ENCODE results near the gene RABGAP1L. TPM values are rescaled to one million over a fixed set of nuclear protein-coding genes. Genes with fewer than 3 reads are reported as not detected.

RABGAP1L gene
- total and polyA plus RNA-seq, 2 of the 4 experiments (the other 2 are of a cell fraction): 7.9 to 26.7 TPM

GRCh38 chr1:174408146-174408545 lies 248.8 kb downstream of the RABGAP1L start:
- intact Hi-C loops (cut with micrococcal nuclease) (no loop called here), dilution Hi-C loops (cut with HindIII; ENCODE audit: low sequenced_read_pairs, unreplicated experiment) (no loop called here), in situ Hi-C loops (cut with MboI; ENCODE audit: low sequenced_read_pairs) (no loop called here)
- Histone ChIP-seq H3K9me3 (ENCODE audit: control insufficient read depth, insufficient read depth, low read length) (no peaks in the 10 kb centered on the region), H3K79me1 (ENCODE audit: low read depth in 1 of 2, low read length in 2 of 2) (no peaks in the 10 kb centered on the region; a peak in 2 of 4 replicates), H3K36me3 (ENCODE audit: control insufficient read depth, insufficient read depth, low read length) (no peaks in the 10 kb centered on the region), H3K4me1 (ENCODE audit: control insufficient read depth, insufficient read depth, low read length) (no peaks in the 10 kb centered on the region), H4K91ac (ENCODE audit: insufficient read depth, low read depth, low read length) (no peak overlapping the region), H2AK5ac (ENCODE audit: low read depth, low read length) (no peak overlapping the region), H3K9ac (ENCODE audit: low read depth, low read length) (no peak overlapping the region), H2AFZ (replicated peaks; ENCODE audit: low read length, poor library complexity) (no peak overlapping the region), H3K27me3 (ENCODE audit: control insufficient read depth, insufficient read depth, low read length) (no peaks in the 10 kb centered on the region), H3K4ac (ENCODE audit: low read depth, low read length) (no peak overlapping the region), H2BK120ac (ENCODE audit: low read depth, low read length) (no peak overlapping the region), H3K23ac (ENCODE audit: low read depth, low read length) (no peak overlapping the region), H3K27ac (ENCODE audit: insufficient read depth, low read length) (no peak overlapping the region), H3K56ac (ENCODE audit: extremely low read depth, insufficient read depth, low read length) (no peak overlapping the region), H3K9me1 (ENCODE audit: insufficient read depth, low read length) (no peaks in the 10 kb centered on the region), H3K4me3 (ENCODE audit: insufficient read depth, low read depth, low read length) (no peak overlapping the region), H3K4me2 (ENCODE audit: low read depth, low read length) (no peak overlapping the region), H4K5ac (ENCODE audit: low read depth, low read length) (no peak overlapping the region), H4K20me1 (ENCODE audit: insufficient read depth, low read length) (no peaks in the 10 kb centered on the region), H2AK9ac (replicated peaks; ENCODE audit: low read depth, low read length, poor library complexity) (no peak overlapping the region), H2BK15ac (ENCODE audit: low read depth, low read length) (no peak overlapping the region), H2BK20ac (ENCODE audit: low read depth, low read length) (no peak overlapping the region), H3K18ac (ENCODE audit: low read depth, low read length) (no peak overlapping the region), H2BK5ac (ENCODE audit: low read depth, low read length, poor library complexity, severe bottlenecking) (no peak overlapping the region), H3K14ac (replicated peaks; ENCODE audit: low read depth, low read length) (0 out of 2 replicates have a peak overlapping the region, but pooled peaks have one; percentile 21), H4K8ac (ENCODE audit: low read depth in 2 of 2, low read length in 2 of 2) (no peak overlapping the region)
- POLR2A ChIA-PET (ENCODE audit: unreplicated experiment): no interaction called here
- no CpG with 5 or more reads among the region's 2 CpGs for WGBS, 2 experiments (ENCODE audit: extremely low coverage in 2 of 2, insufficient read length in 1 of 2)
- TF ChIP-seq MAFK (IDR thresholded peaks at IDR 0.05; ENCODE audit: low read depth, low read length) (no peak), ELK1 (IDR thresholded peaks at IDR 0.05; ENCODE audit: borderline replicate concordance, low read depth, low read length) (no peak), FOS (IDR thresholded peaks at IDR 0.05; ENCODE audit: low read depth, low read length) (no peak), POLR2A (IDR thresholded peaks at IDR 0.05; ENCODE audit: low read depth, low read length) (no peak), RFX5 (IDR thresholded peaks at IDR 0.05; ENCODE audit: low read depth, low read length) (no peak), NFE2L2 (IDR thresholded peaks at IDR 0.05; ENCODE audit: low read depth, low read length) (no peak), MAZ (IDR thresholded peaks at IDR 0.05; ENCODE audit: borderline replicate concordance, low read depth, low read length) (no peak), SMC3 (IDR thresholded peaks at IDR 0.05; ENCODE audit: low read depth, low read length) (no peak), BHLHE40 (IDR thresholded peaks at IDR 0.05; ENCODE audit: low read depth, low read length) (no peak), CTCF (conservative IDR thresholded peaks at IDR 0.05; ENCODE audit: low read depth, low read length) (no peak), USF2 (IDR thresholded peaks at IDR 0.05; ENCODE audit: low read depth, low read length) (no peak), CHD1 (IDR thresholded peaks at IDR 0.05; ENCODE audit: low read depth, low read length) (no peak), RCOR1 (IDR thresholded peaks at IDR 0.05; ENCODE audit: insufficient replicate concordance, low read length) (no peak), MXI1 (IDR thresholded peaks at IDR 0.05; ENCODE audit: borderline replicate concordance, low read depth, low read length) (no peak), CEBPB (IDR thresholded peaks at IDR 0.05; ENCODE audit: low read depth, low read length) (no peak), RAD21 (IDR thresholded peaks at IDR 0.05; ENCODE audit: low read length) (no peak)
- CTCF ChIA-PET: no interaction called here
- DNase-seq: peak; percentile 19
- no TSS peak for BruUV-seq (replicated peaks)
- no peak for ATAC-seq (ENCODE audit: low read depth)
